ENCODE results near the gene COBLL1.

Gene COBLL1

DNA sequence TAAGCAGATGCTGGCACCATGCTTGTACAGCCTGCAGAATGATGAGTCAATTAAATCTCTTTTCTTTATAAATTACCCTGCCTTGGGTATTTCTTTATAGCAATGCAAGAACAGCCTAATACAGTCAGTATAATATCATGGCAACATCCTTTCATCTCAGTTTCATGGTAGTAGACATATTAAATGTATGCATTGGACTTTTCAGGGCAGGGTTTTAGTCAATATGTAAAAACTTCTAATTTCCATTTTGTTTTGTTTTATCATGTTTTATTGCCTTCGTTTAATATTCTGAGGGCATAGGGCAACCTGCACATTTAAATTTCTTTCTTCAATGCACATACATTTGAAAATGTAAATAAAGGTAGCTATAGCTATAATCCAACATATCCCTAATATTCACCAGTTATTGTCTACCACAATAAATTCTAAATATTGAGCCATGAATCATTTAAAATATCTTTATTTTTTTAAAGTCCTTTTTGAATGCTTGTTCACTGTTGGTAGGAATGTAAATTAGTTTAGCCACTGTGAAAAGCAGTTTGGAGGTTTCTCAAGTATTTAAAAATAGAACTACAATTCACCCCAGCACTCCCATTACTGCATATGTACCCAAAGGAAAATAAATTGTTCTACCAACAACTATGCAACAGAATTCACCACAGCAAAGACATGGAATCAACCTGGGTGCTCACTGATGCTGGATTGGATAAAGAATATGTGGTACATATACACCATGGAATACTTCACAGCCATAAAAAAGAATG lies 178.6 kb downstream of the COBLL1 start:
- Mint-ChIP-seq H3K4me1 (no peaks in the 10 kb centered on the region), H3K4me3 (no peak overlapping the region), H3K27me3 (ENCODE audit: low read depth, poor library complexity) (no peaks in the 10 kb centered on the region), H3K36me3 (ENCODE audit: low read depth) (no peaks in the 10 kb centered on the region), H3K9me3 (no peaks in the 10 kb centered on the region), H3K27ac (no peak overlapping the region)
- no peak for DNase-seq
- TF ChIP-seq, protein P1, sequence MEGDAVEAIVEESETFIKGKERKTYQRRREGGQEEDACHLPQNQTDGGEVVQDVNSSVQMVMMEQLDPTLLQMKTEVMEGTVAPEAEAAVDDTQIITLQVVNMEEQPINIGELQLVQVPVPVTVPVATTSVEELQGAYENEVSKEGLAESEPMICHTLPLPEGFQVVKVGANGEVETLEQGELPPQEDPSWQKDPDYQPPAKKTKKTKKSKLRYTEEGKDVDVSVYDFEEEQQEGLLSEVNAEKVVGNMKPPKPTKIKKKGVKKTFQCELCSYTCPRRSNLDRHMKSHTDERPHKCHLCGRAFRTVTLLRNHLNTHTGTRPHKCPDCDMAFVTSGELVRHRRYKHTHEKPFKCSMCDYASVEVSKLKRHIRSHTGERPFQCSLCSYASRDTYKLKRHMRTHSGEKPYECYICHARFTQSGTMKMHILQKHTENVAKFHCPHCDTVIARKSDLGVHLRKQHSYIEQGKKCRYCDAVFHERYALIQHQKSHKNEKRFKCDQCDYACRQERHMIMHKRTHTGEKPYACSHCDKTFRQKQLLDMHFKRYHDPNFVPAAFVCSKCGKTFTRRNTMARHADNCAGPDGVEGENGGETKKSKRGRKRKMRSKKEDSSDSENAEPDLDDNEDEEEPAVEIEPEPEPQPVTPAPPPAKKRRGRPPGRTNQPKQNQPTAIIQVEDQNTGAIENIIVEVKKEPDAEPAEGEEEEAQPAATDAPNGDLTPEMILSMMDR (IDR thresholded peaks at IDR 0.05): no peak

DNA sequence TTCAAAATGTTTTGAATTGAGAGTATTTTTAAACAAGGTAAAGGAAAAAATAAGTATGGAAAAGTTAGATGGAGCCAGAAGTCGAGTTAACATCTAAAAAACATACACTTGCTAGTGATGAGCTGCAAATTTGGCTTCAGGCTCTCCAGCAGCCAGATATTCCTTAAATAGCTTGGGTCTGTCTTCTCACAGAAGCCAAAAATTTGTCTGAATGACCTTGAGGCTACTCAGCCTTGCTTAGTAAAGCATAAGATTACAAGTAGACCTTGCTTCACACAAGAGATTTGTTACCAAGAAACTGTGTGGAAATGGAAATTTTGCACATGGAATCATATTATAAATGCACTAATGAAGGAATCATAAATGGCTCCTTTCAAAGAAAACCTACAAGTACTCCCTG lies 179.6 kb downstream of the COBLL1 start:
- no peaks in the 10 kb centered on the region for H3K27me3 Mint-ChIP-seq (ENCODE audit: low read depth, poor library complexity)
- TF ChIP-seq, protein P1 (IDR thresholded peaks at IDR 0.05): no peak
- no peaks in the 10 kb centered on the region for H3K4me1 Mint-ChIP-seq
- H3K9me3 Mint-ChIP-seq: no peaks in the 10 kb centered on the region
- no peak for DNase-seq
- H3K27ac Mint-ChIP-seq: no peak overlapping the region
- no peaks in the 10 kb centered on the region for H3K36me3 Mint-ChIP-seq (ENCODE audit: low read depth)
- no peak overlapping the region for H3K4me3 Mint-ChIP-seq

DNA sequence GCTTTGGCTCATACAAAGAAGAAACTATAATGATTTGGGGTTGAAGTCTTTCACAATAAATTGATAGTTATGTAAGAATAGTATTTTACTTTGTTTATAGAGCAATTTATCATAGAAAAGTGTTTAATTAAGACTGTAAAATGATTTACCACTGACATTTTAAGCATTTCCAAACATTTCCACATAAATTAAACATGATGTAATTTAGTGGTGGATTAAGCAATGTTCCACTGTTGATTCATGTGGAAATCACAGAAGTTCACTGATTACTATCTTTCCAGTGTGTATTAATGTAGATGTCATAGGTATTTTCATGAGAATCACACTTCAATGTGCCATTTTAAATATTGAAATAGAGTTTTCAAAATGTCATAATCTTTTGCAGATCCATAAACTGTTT lies 180.3 kb downstream of the COBLL1 start:
- Mint-ChIP-seq H3K4me3 (no peak overlapping the region), H3K36me3 (ENCODE audit: low read depth) (no peaks in the 10 kb centered on the region), H3K27me3 (ENCODE audit: low read depth, poor library complexity) (no peaks in the 10 kb centered on the region), H3K27ac (no peak overlapping the region), H3K9me3 (no peaks in the 10 kb centered on the region), H3K4me1 (no peaks in the 10 kb centered on the region)
- TF ChIP-seq, protein P1 (IDR thresholded peaks at IDR 0.05): no peak
- no peak for DNase-seq

DNA sequence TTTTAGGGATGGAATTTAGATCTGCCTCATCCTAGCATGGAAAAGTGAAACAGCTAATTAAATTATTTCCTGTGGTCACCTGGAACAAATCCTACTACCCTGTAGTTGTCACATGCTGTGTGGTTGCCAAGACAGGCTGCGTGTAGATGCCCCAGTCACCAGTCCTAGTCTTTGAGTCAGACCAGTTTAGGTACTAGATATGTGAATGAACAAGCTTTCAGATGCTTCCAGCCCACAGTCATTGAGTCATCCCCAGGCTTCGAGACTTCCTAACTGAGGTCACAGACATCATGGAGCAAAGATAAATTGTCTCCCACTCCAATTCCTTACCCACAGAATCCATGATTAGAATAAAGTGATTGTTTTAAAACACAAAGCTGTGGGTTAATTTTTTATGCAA lies 184.5 kb downstream of the COBLL1 start:
- no peak for DNase-seq
- peaks cover 2% of the 10 kb centered on the region for H3K27me3 Mint-ChIP-seq (ENCODE audit: low read depth, poor library complexity)

DNA sequence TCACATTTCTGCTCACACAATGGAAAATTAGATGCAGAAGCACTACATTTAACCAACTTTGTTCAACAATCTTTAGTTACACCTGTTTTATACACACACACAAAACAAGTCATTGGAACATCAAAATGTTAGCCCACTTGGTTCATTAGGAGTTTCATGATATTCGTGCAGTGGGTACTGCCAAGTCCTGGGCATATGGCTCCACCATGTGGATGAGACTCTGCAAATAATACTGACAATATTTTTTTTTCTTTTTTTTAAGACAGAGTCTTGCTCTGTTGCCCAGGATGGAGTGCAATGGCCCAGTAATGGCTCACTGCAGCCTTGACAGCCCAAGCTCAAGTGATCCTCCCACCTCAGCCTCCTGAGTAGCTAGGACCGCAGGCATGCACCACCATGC lies 185.9 kb downstream of the COBLL1 start:
- TF ChIP-seq, protein P1 (IDR thresholded peaks at IDR 0.05): no peak
- DNase-seq: no peak
- Mint-ChIP-seq H3K27me3 (ENCODE audit: low read depth, poor library complexity) (peaks cover 3% of the 10 kb centered on the region), H3K9me3 (peaks cover 8% of the 10 kb centered on the region), H3K4me1 (no peaks in the 10 kb centered on the region), H3K36me3 (ENCODE audit: low read depth) (no peaks in the 10 kb centered on the region), H3K4me3 (no peak overlapping the region), H3K27ac (no peak overlapping the region)

More for the DNA sequence above, 184.5 kb downstream of the COBLL1 start:
- Mint-ChIP-seq H3K4me1 (no peaks in the 10 kb centered on the region), H3K27ac (no peak overlapping the region), H3K36me3 (ENCODE audit: low read depth) (no peaks in the 10 kb centered on the region), H3K9me3 (no peaks in the 10 kb centered on the region), H3K4me3 (no peak overlapping the region)
- TF ChIP-seq, protein P1 (IDR thresholded peaks at IDR 0.05): no peak

DNA sequence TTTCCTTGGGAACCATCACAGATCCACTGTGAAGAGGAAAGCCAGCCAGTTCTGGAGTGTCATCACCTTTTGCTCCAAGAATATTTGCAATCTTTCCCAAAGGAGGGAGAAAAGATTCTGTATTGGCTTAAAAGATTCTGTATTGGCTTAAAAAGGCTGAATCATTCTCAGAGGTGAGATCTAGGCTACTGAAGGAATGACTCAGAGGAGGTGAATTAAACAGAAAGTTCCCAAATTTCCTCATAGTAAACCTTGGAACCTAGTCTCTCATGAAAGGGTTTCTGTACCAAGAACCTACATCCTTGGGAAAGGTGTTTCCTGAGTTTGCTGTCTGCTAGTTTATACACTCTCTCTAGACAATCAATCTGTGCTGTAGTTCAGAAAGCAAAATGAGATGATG lies 186.3 kb downstream of the COBLL1 start:
- H3K27me3 Mint-ChIP-seq (ENCODE audit: low read depth, poor library complexity): peaks cover 3% of the 10 kb centered on the region
- no peak overlapping the region for H3K27ac Mint-ChIP-seq
- H3K36me3 Mint-ChIP-seq (ENCODE audit: low read depth): no peaks in the 10 kb centered on the region
- TF ChIP-seq, protein P1 (IDR thresholded peaks at IDR 0.05): no peak
- DNase-seq: no peak
- H3K9me3 Mint-ChIP-seq: peaks cover 12% of the 10 kb centered on the region
- H3K4me3 Mint-ChIP-seq: no peak overlapping the region
- H3K4me1 Mint-ChIP-seq: no peaks in the 10 kb centered on the region

All from nephron progenitor cell (in vitro differentiated cells).